H1 (cell line): ENCODE results near the gene AIFM1. TPM values are rescaled to one million over a fixed set of nuclear protein-coding genes. Genes with fewer than 3 reads are reported as not detected.

Experiments
- CTCF ChIA-PET: fragments of 300-600 bp; sonication (Branson Sonifier 250); formaldehyde crosslinking; loops from one replicate; lab custom pipeline; 2021; ENCODE audit not compliant: partially characterized antibody; lab: Charles Lee
- POLR2A ChIA-PET: fragments of 300-600 bp; sonication (Branson Sonifier 250); formaldehyde crosslinking; loops from one replicate; lab custom pipeline; 2021; ENCODE audit warnings: inconsistent platforms; ENCODE audit not compliant: partially characterized antibody; lab: Charles Lee
- DNase-seq, 2 experiments: peaks; one replicate each; pipeline versions ENCODE4 v3.0.0 to v3.0.0-alpha.2; 2010 to 2022; ENCODE audit warnings: low spot score in 2 of 2, low read depth in 1 of 2, mixed read lengths in 1 of 2
- FAIRE-seq: peaks from 2 replicates; lab custom pipeline; 2011; peaks lifted over from hg19 to GRCh38; lab: Jason Lieb, UNC
- H2AFZ ChIP-seq: 2 replicates; pipeline ENCODE4 v1.8.1; 2012; ENCODE audit warnings: low read length, inconsistent platforms
- H2AK5ac ChIP-seq: 2 replicates; pipeline ENCODE4 v1.6.1; 2013; ENCODE audit warnings: low read depth, low read length
- H2BK120ac ChIP-seq: replicated peaks from 2 replicates; pipeline ENCODE3; 2013; ENCODE audit warnings: low read depth, low read length, inconsistent platforms
- H2BK12ac ChIP-seq: 2 replicates; pipeline ENCODE4 v1.6.1; 2013; ENCODE audit warnings: low read depth, low read length
- H2BK15ac ChIP-seq: 2 replicates; pipeline ENCODE4 v1.6.1; 2013; ENCODE audit warnings: low read length
- H2BK20ac ChIP-seq: 2 replicates; pipeline ENCODE4 v1.6.1; 2013; ENCODE audit warnings: low read length
- H2BK5ac ChIP-seq: 2 replicates; pipeline ENCODE4 v1.6.1; 2013; ENCODE audit warnings: low read depth, low read length
- H3K14ac ChIP-seq: 2 replicates; pipeline ENCODE4 v1.6.1; 2013; ENCODE audit warnings: inconsistent platforms; ENCODE audit not compliant: insufficient read length
- H3K18ac ChIP-seq: 2 replicates; pipeline ENCODE4 v1.6.1; 2013; ENCODE audit warnings: low read length; ENCODE audit errors: extremely low read depth
- H3K23ac ChIP-seq: 2 replicates; pipeline ENCODE4 v1.6.1; 2013; ENCODE audit warnings: inconsistent platforms; ENCODE audit not compliant: insufficient read length
- H3K23me2 ChIP-seq: 2 replicates; pipeline ENCODE4 v1.6.1; 2013; ENCODE audit warnings: low read depth, low read length
- H3K27ac ChIP-seq: 2 replicates; pipeline ENCODE4 v1.6.1; 2011; ENCODE audit warnings: low read depth, low read length, inconsistent platforms
- H3K27me3 ChIP-seq, 4 experiments: replicated peaks in 1 of 4; 1 replicate in 1 of 4; 2 replicates in 3 of 4; pipeline versions ENCODE4 v1.6.1 to v1.8.1; 2011 to 2013; ENCODE audit warnings: low read length in 3 of 4, mild to moderate bottlenecking in 3 of 4, inconsistent platforms in 2 of 4, mixed read lengths in 2 of 4, moderate library complexity in 1 of 4; ENCODE audit not compliant: control insufficient read depth in 3 of 4, insufficient read depth in 3 of 4; ENCODE audit errors: extremely low read depth in 1 of 4
- H3K36me3 ChIP-seq, 4 experiments: 2 replicates each; pipeline versions ENCODE4 v1.6.1 to v1.8.1; 2011 to 2013; ENCODE audit warnings: mild to moderate bottlenecking in 4 of 4, low read length in 3 of 4, moderate library complexity in 2 of 4, control low read depth in 1 of 4, inconsistent platforms in 1 of 4; ENCODE audit not compliant: insufficient read depth in 4 of 4, control insufficient read depth in 2 of 4
- H3K4ac ChIP-seq: replicated peaks from 2 replicates; pipeline ENCODE3; 2013; ENCODE audit warnings: low read length, low read depth, mixed read lengths, inconsistent platforms; ENCODE audit not compliant: insufficient read length
- H3K4me1 ChIP-seq, 4 experiments: replicated peaks in 1 of 4; 1 replicate in 1 of 4; 2 replicates in 3 of 4; pipeline versions ENCODE4 v1.6.1 to v1.8.1; 2011 to 2013; ENCODE audit warnings: low read length in 3 of 4, inconsistent platforms in 2 of 4, mixed read lengths in 1 of 4; ENCODE audit not compliant: insufficient read depth in 4 of 4, control insufficient read depth in 3 of 4
- H3K4me2 ChIP-seq, 2 experiments: 2 replicates each; pipeline versions ENCODE4 v1.6.1 to v1.8.1; 2011 to 2013; ENCODE audit warnings: low read depth in 2 of 2, low read length in 2 of 2, control low read depth in 1 of 2, inconsistent platforms in 1 of 2, mild to moderate bottlenecking in 1 of 2; ENCODE audit not compliant: insufficient read depth in 1 of 2
- H3K4me3 ChIP-seq, 4 experiments: fragments of 200-600, 300-600 bp in 1 of 4; sonication (generic), shearing (Covaris generic), sonication (Bioruptor Twin) in 1 of 4; 2 replicates each; pipeline versions ENCODE4 v1.5.1 to v1.8.1; 2011 to 2016; ENCODE audit warnings: low read length in 4 of 4, low read depth in 3 of 4, control low read depth in 2 of 4, inconsistent platforms in 2 of 4, mild to moderate bottlenecking in 2 of 4, mixed read lengths in 1 of 4, moderate library complexity in 1 of 4; ENCODE audit not compliant: insufficient read depth in 2 of 4; ENCODE audit errors: extremely low read depth in 1 of 4
- H3K56ac ChIP-seq: replicated peaks from 2 replicates; pipeline ENCODE3; 2013; ENCODE audit warnings: low read depth, mild to moderate bottlenecking, mixed read lengths, low read length, inconsistent platforms; ENCODE audit not compliant: insufficient read length
- H3K79me1 ChIP-seq: 2 replicates; pipeline ENCODE4 v1.6.1; 2013; ENCODE audit warnings: low read depth, low read length, control low read depth
- H3K79me2 ChIP-seq, 2 experiments: 2 replicates each; pipeline versions ENCODE4 v1.6.1 to v1.8.1; 2012 to 2013; ENCODE audit warnings: low read length in 2 of 2, mild to moderate bottlenecking in 2 of 2, inconsistent platforms in 1 of 2; ENCODE audit not compliant: insufficient read depth in 2 of 2, control insufficient read depth in 1 of 2
- H3K9ac ChIP-seq, 4 experiments: replicated peaks in 1 of 4; 1 replicate in 1 of 4; 2 replicates in 3 of 4; pipeline versions ENCODE4 v1.6.1 to v1.8.1; 2011 to 2013; ENCODE audit warnings: low read depth in 3 of 4, low read length in 3 of 4, control low read depth in 2 of 4, mild to moderate bottlenecking in 2 of 4, moderate library complexity in 2 of 4, inconsistent platforms in 1 of 4; ENCODE audit errors: extremely low read depth in 1 of 4
- H3K9me3 ChIP-seq, 2 experiments: 2 replicates each; pipeline versions ENCODE4 v1.6.1 to v1.8.1; 2012 to 2013; ENCODE audit warnings: mild to moderate bottlenecking in 2 of 2, moderate library complexity in 2 of 2, control low read depth in 1 of 2, inconsistent platforms in 1 of 2, low read depth in 1 of 2, low read length in 1 of 2, mixed read lengths in 1 of 2; ENCODE audit not compliant: insufficient read depth in 2 of 2
- H4K20me1 ChIP-seq, 2 experiments: replicated peaks in 1 of 2; 2 replicates each; pipeline versions ENCODE3 to v1.8.1; 2011 to 2013; ENCODE audit warnings: inconsistent platforms in 2 of 2, low read length in 2 of 2, mild to moderate bottlenecking in 1 of 2; ENCODE audit not compliant: insufficient read depth in 2 of 2, control insufficient read depth in 1 of 2
- H4K5ac ChIP-seq: 2 replicates; pipeline ENCODE4 v1.6.1; 2013; ENCODE audit warnings: low read length, low read depth, mixed read lengths, inconsistent platforms; ENCODE audit not compliant: insufficient read length
- H4K8ac ChIP-seq: 2 replicates; pipeline ENCODE4 v1.8.0; 2013; ENCODE audit warnings: mild to moderate bottlenecking, moderate library complexity, low read length, inconsistent platforms; ENCODE audit not compliant: insufficient read depth; ENCODE audit errors: extremely low read depth
- H4K91ac ChIP-seq: replicated peaks from 2 replicates; pipeline ENCODE3; 2013; ENCODE audit warnings: low read length, mixed read lengths, inconsistent platforms; ENCODE audit not compliant: insufficient read length
- BRCA1 ChIP-seq: IDR thresholded peaks from 2 replicates; pipeline ENCODE4 v1.6.1; 2012; ENCODE audit warnings: low read depth, low read length, improper control_type of control experiment
- WGBS, 2 experiments: shearing (Covaris generic) in 1 of 2; methylation state at CpG; one replicate each; pipeline versions ENCODE4 v1.1.6 to v1.1.7; 2013 to 2015; ENCODE audit warnings: low lambda C conversion rate in 2 of 2, mixed read lengths in 2 of 2, inconsistent platforms in 1 of 2, low coverage in 1 of 2, missing lambda C conversion rate in 1 of 2; ENCODE audit not compliant: insufficient replicate concordance in 2 of 2, insufficient coverage in 1 of 2, insufficient read length in 1 of 2; ENCODE audit errors: extremely low coverage in 1 of 2, missing lambda C conversion rate in 1 of 2; 5-methylcytosine and 5-hydroxymethylcytosine counted together
- polyA plus RNA-seq, 7 experiments: library from polyadenylated mRNA; depleted of rRNA in 3 of 7; stranded (reverse) in 5 of 7; unstranded in 2 of 7; fragments of >200 nt in 5 of 7; fragments of 200-250 nt in 2 of 7; gene quantifications; 1 replicate in 5 of 7; 2 replicates in 1 of 7; 4 replicates in 1 of 7; pipeline versions ENCODE4 v1.2.1 to v1.2.3, GENCODE V29; 2011 to 2013; ENCODE audit warnings: missing spikeins in 2 of 7, mixed read lengths in 2 of 7
- total RNA-seq: library from RNA; stranded (reverse); fragmentation: NEBNext Ultra II Directional; extraction: Animal tissue kit (Norgen Biotek cat#: 25700); gene quantifications from 2 replicates; pipeline ENCODE4 v1.2.1, GENCODE V29; 2021

AIFM1 gene
- total and polyA plus RNA-seq, 2 of the 8 experiments (the other 6 are each of a cell fraction or from before 2014, with no cell fraction given) = 34.1 to 55.4 TPM

- Histone ChIP-seq H3K79me1 (no peaks in the 10 kb centered on the region), H2BK120ac (no peak overlapping the region), H3K27ac (no peak overlapping the region), H2AFZ (no peak overlapping the region), H3K18ac (no peak overlapping the region), H3K79me2 (no peaks in the 10 kb centered on the region), H4K20me1 (peaks cover 2% of the 10 kb centered on the region in 2 experiments), H3K9ac (no peak overlapping the region), H4K91ac (no peak overlapping the region), H3K9me3 (no peaks in the 10 kb centered on the region), H2BK5ac (no peak overlapping the region), H2BK15ac (no peak overlapping the region), H4K5ac (no peak overlapping the region), H3K27me3 (peaks cover 1 to 11% (median 4%) of the 10 kb centered on the region in 4 experiments; a peak in 6 of 7 replicates), H3K23me2 (no peaks in the 10 kb centered on the region; the same call in 1 of the 2 replicates), H2AK5ac (no peak overlapping the region), H3K14ac (no peak overlapping the region), H3K4ac (no peak overlapping the region), H3K56ac (no peak overlapping the region), H3K4me2 (no peak overlapping the region), H3K4me3 (no peak overlapping the region), H3K36me3 (no peaks in the 10 kb centered on the region), H3K4me1 (no peaks in the 10 kb centered on the region; a peak in 1 of 7 replicates), H3K23ac (no peak overlapping the region), H4K8ac (no peak overlapping the region), H2BK20ac (no peak overlapping the region), H2BK12ac (no peak overlapping the region)
- CTCF ChIA-PET = interaction anchor here (0.6 to 0.8 kb wide), 4 partner anchors 29 to 514 kb away, joined by 3 read pairs; no protein-coding TSS in a partner anchor
- FAIRE-seq = no peak
- 81% methylated on average over 5 of the region's 7 CpGs; no CpG with 5 or more reads in 1 of the 2 experiments for WGBS, 2 experiments
- no peak for DNase-seq
- POLR2A ChIA-PET = no interaction called here
- TF ChIP-seq BRCA1 = no peak
Measured at GRCh38 chrX:130117166-130117565, 48.5 kb downstream of the AIFM1 start.
